SK-N-SH treated with all-trans-retinoic acid at 6 μM for 48 hours (cell line): ENCODE data around the gene CBR1.

Source experiments
- ATAC-seq: fragments of 200-7000 bp; cut with Tn5 transposase; 3 replicates; pipeline ENCODE4 v1.9.1; 2020; ENCODE audit warnings: mild to moderate bottlenecking, moderate library complexity
- ARNTL ChIP-seq: fragments of 450-650 bp; formaldehyde crosslinking; IDR thresholded peaks from 2 replicates; pipeline ENCODE4 v1.5.0; 2020; ENCODE audit warnings: low read depth, mild to moderate bottlenecking, moderate library complexity, borderline replicate concordance
- BACH2 ChIP-seq: fragments of 250-450 bp; sonication (Bioruptor Pico); IDR thresholded peaks from 2 replicates; pipeline ENCODE4 v1.9.0; 2021; ENCODE audit warnings: mild to moderate bottlenecking, borderline replicate concordance
- CREB5 ChIP-seq: fragments of 250-450 bp; sonication (Bioruptor Pico); IDR thresholded peaks from 2 replicates; pipeline ENCODE4 v1.5.1; 2020; ENCODE audit warnings: low read depth, mild to moderate bottlenecking, moderate library complexity
- CSRNP3 ChIP-seq: fragments of 250-450 bp; sonication (Bioruptor Pico); IDR thresholded peaks from 2 replicates; pipeline ENCODE4 v1.5.1; 2021; ENCODE audit warnings: mild to moderate bottlenecking, moderate library complexity
- ESRRG ChIP-seq: fragments of 250-450 bp; sonication (Bioruptor Pico); IDR thresholded peaks from 2 replicates; pipeline ENCODE4 v1.6.1; 2021; ENCODE audit warnings: mild to moderate bottlenecking
- GLIS3 ChIP-seq: fragments of 250-450 bp; sonication (Bioruptor Pico); IDR thresholded peaks from 2 replicates; pipeline ENCODE4 v1.5.0; 2020; ENCODE audit warnings: mild to moderate bottlenecking, moderate library complexity
- ISL1 ChIP-seq: fragments of 250-450 bp; sonication (Bioruptor Pico); IDR thresholded peaks from 2 replicates; pipeline ENCODE4 v2.1.2; 2022; ENCODE audit warnings: mild to moderate bottlenecking, moderate library complexity
- OSR1 ChIP-seq: fragments of 250-450 bp; sonication (Bioruptor Pico); IDR thresholded peaks from 2 replicates; pipeline ENCODE4 v1.8.0; 2022; ENCODE audit warnings: moderate library complexity, mild to moderate bottlenecking, inconsistent platforms
- PPARA ChIP-seq: fragments of 250-450 bp; sonication (Bioruptor Pico); IDR thresholded peaks from 2 replicates; pipeline ENCODE4 v1.5.0; 2020; ENCODE audit warnings: mild to moderate bottlenecking, borderline replicate concordance
- RARB ChIP-seq: fragments of 250-450 bp; sonication (Bioruptor Pico); IDR thresholded peaks from 2 replicates; pipeline ENCODE4 v1.8.0; 2021; ENCODE audit warnings: mild to moderate bottlenecking, moderate library complexity
- SNAI2 ChIP-seq: fragments of 250-450 bp; sonication (Bioruptor Pico); IDR thresholded peaks from 2 replicates; pipeline ENCODE4 v1.5.0; 2020; ENCODE audit warnings: mild to moderate bottlenecking, moderate library complexity
- TCF4 ChIP-seq: fragments of 250-450 bp; sonication (Bioruptor Pico); IDR thresholded peaks from 2 replicates; pipeline ENCODE4 v1.8.0; 2021; ENCODE audit warnings: mild to moderate bottlenecking, moderate library complexity, borderline replicate concordance
- TOX ChIP-seq: fragments of 250-450 bp; sonication (Bioruptor Pico); IDR thresholded peaks from 2 replicates; pipeline ENCODE4 v1.8.0; 2021; ENCODE audit warnings: mild to moderate bottlenecking, moderate library complexity, borderline replicate concordance
- TSHZ2 ChIP-seq: fragments of 250-450 bp; sonication (Bioruptor Pico); IDR thresholded peaks from 2 replicates; pipeline ENCODE4 v1.5.0; 2020; ENCODE audit warnings: mild to moderate bottlenecking, moderate library complexity
- ZC3H10 ChIP-seq: fragments of 250-450 bp; sonication (Bioruptor Pico); IDR thresholded peaks from 2 replicates; pipeline ENCODE4 v1.5.1; 2021; ENCODE audit warnings: mild to moderate bottlenecking, moderate library complexity
- ZFP3 ChIP-seq: fragments of 250-450 bp; sonication (Bioruptor Pico); IDR thresholded peaks from 2 replicates; pipeline ENCODE4 v1.5.0; 2020; ENCODE audit warnings: mild to moderate bottlenecking, moderate library complexity
- ZFP30 ChIP-seq: fragments of 450-650 bp; formaldehyde crosslinking; IDR thresholded peaks from 2 replicates; pipeline ENCODE4 v1.5.0; 2022; ENCODE audit warnings: mild to moderate bottlenecking, moderate library complexity
- ZNF565 ChIP-seq: fragments of 450-650 bp; formaldehyde crosslinking; conservative IDR thresholded peaks from 2 replicates; pipeline ENCODE4 v1.5.0; 2020; ENCODE audit warnings: low read depth, mild to moderate bottlenecking, moderate library complexity
- ZNF70 ChIP-seq: fragments of 450-650 bp; formaldehyde crosslinking; IDR thresholded peaks from 2 replicates; pipeline ENCODE4 v1.5.0; 2020; ENCODE audit warnings: mild to moderate bottlenecking, moderate library complexity
- ZNF8 ChIP-seq: fragments of 450-650 bp; formaldehyde crosslinking; IDR thresholded peaks from 2 replicates; pipeline ENCODE4 v1.5.0; 2020; ENCODE audit warnings: mild to moderate bottlenecking, moderate library complexity
- TF ChIP-seq, protein P1 (sequence below): fragments of 250-450 bp; sonication (Bioruptor Pico); IDR thresholded peaks from 2 replicates; pipeline ENCODE4 v1.8.0; 2021; ENCODE audit warnings: low read depth, mild to moderate bottlenecking, moderate library complexity, borderline replicate concordance

Gene CBR1

GRCh38 chr21:36092681-36093080 is 22.9 kb downstream of the CBR1 start:
- no peak for ATAC-seq
- TF ChIP-seq ARNTL (CRISPR knock-in tag) = no peak
- TF ChIP-seq ESRRG (CRISPR knock-in tag) = no peak
- no peak for TF ChIP-seq GLIS3
- no peak for TF ChIP-seq CREB5
- no peak for TF ChIP-seq ZNF565 (CRISPR knock-in tag)
- TF ChIP-seq TOX = no peak
- TF ChIP-seq RARB (CRISPR knock-in tag) = no peak
- TF ChIP-seq OSR1 (CRISPR knock-in tag) = no peak
- no peak for TF ChIP-seq ZNF8 (CRISPR knock-in tag)
- TF ChIP-seq ZFP30 (CRISPR knock-in tag) = no peak
- TF ChIP-seq, protein P1, sequence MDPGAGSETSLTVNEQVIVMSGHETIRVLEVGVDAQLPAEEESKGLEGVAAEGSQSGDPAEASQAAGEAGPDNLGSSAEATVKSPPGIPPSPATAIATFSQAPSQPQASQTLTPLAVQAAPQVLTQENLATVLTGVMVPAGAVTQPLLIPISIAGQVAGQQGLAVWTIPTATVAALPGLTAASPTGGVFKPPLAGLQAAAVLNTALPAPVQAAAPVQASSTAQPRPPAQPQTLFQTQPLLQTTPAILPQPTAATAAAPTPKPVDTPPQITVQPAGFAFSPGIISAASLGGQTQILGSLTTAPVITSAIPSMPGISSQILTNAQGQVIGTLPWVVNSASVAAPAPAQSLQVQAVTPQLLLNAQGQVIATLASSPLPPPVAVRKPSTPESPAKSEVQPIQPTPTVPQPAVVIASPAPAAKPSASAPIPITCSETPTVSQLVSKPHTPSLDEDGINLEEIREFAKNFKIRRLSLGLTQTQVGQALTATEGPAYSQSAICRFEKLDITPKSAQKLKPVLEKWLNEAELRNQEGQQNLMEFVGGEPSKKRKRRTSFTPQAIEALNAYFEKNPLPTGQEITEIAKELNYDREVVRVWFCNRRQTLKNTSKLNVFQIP (CRISPR knock-in tag) = no peak
- no peak for TF ChIP-seq ISL1 (CRISPR knock-in tag)
- no peak for TF ChIP-seq PPARA
- no peak for TF ChIP-seq BACH2
- TF ChIP-seq ZC3H10 (CRISPR knock-in tag) = no peak

DNA sequence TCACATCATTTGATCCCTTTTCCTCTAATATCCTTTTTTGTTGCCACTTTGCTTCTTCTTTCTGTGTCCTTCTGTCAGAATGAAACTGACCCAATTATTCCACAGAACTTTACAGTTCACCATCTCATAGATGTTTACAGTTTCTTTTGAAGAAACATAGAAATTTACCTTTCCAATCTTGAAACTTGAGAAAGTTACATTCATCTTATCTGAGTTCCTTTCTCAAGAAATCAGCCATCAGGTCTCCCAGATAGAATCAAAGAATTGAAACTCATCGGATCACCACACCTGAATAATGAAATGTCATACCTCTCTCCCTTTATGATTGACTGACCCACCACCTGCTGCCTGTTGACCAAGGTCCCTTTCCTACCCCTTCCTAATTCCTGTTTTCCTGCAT is 23.7 kb downstream of the CBR1 start:
- no peak for TF ChIP-seq ZNF8 (CRISPR knock-in tag)
- no peak for TF ChIP-seq RARB (CRISPR knock-in tag)
- no peak for TF ChIP-seq ESRRG (CRISPR knock-in tag)
- no peak for TF ChIP-seq TSHZ2 (CRISPR knock-in tag)
- TF ChIP-seq ZC3H10 (CRISPR knock-in tag) = no peak
- no peak for TF ChIP-seq PPARA
- no peak for TF ChIP-seq ISL1 (CRISPR knock-in tag)
- no peak for TF ChIP-seq TCF4 (CRISPR knock-in tag)
- no peak for TF ChIP-seq ZNF70 (CRISPR knock-in tag)
- TF ChIP-seq, protein P1 (CRISPR knock-in tag) = no peak
- no peak for TF ChIP-seq ZFP3 (CRISPR knock-in tag)
- no peak for TF ChIP-seq CREB5
- TF ChIP-seq BACH2 = no peak
- no peak for TF ChIP-seq SNAI2
- TF ChIP-seq CSRNP3 (CRISPR knock-in tag) = no peak

More for the DNA sequence above, 23.7 kb downstream of the CBR1 start:
- no peak for ATAC-seq
